ENCODE measurements around the gene FAM107B. TPM values are rescaled to one million over a fixed set of nuclear protein-coding genes. Genes with fewer than 3 reads are reported as not detected.

FAM107B gene
- total RNA-seq, 3 donors from 2014 or later: 30.8 to 56.1 (median 51.8) TPM

DNA sequence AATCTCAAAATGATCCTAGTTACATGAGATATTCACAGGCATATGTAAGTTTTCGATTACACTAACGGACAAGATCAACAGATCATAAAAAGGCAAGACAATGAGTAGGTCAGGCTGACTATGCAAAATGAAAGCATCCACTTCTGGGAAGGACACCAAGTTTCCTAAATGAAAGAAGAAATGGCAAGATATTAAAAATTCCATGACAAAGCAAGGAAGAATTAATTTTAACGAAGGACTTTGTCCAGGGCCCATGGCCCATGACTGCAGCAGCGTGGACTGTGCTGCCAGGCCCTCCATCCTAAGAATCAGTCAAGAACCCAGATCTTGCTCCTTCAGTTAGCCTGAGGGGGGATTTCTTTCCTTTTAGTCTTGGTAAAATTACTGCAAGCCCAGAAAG lies 261.6 kb downstream of the FAM107B start:
- H3K36me3 ChIP-seq: no peaks in the 10 kb centered on the region
- intact Hi-C loops (cut with DNase I; ENCODE audit: low total_unique reads): no loop called here
- no peaks in the 10 kb centered on the region for H3K27me3 ChIP-seq
- H3K9me3 ChIP-seq: no peaks in the 10 kb centered on the region
- TF ChIP-seq POLR2A (IDR thresholded peaks at IDR 0.05) (no peak), POLR2AphosphoS5 (IDR thresholded peaks at IDR 0.05) (no peak)
- TF ChIP-seq, protein P1, sequence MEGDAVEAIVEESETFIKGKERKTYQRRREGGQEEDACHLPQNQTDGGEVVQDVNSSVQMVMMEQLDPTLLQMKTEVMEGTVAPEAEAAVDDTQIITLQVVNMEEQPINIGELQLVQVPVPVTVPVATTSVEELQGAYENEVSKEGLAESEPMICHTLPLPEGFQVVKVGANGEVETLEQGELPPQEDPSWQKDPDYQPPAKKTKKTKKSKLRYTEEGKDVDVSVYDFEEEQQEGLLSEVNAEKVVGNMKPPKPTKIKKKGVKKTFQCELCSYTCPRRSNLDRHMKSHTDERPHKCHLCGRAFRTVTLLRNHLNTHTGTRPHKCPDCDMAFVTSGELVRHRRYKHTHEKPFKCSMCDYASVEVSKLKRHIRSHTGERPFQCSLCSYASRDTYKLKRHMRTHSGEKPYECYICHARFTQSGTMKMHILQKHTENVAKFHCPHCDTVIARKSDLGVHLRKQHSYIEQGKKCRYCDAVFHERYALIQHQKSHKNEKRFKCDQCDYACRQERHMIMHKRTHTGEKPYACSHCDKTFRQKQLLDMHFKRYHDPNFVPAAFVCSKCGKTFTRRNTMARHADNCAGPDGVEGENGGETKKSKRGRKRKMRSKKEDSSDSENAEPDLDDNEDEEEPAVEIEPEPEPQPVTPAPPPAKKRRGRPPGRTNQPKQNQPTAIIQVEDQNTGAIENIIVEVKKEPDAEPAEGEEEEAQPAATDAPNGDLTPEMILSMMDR (IDR thresholded peaks at IDR 0.05): no peak
- no peaks in the 10 kb centered on the region for H3K4me1 ChIP-seq
- no peak for DNase-seq (ENCODE audit: low spot score in 2 of 2)
- H3K4me3 ChIP-seq: no peak overlapping the region
- no peak overlapping the region for H3K27ac ChIP-seq

DNA sequence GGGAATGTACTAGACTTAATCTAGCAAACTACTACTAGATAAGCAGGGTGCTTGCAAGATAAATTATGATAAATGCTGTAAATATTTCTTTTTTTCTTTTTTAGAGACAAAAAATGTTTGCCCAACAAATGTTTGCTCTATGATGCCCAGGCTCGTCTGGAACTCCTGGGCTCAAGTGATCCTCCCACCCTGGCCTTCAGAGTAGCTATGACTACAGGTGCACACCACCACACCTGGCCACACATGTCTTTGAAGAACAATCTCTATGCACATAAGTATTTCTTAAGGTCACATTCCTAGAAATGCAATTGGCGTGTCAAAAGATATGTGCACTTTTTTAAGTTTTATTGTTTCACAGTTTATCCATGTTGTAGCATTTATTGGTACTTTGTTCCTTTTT lies 264.4 kb downstream of the FAM107B start:
- no peak for DNase-seq (ENCODE audit: low spot score in 2 of 2)
- Histone ChIP-seq H3K4me3 (no peak overlapping the region), H3K36me3 (no peaks in the 10 kb centered on the region), H3K27me3 (no peaks in the 10 kb centered on the region), H3K9me3 (no peaks in the 10 kb centered on the region), H3K4me1 (no peaks in the 10 kb centered on the region), H3K27ac (no peak overlapping the region)
- intact Hi-C loops (cut with DNase I; ENCODE audit: low total_unique reads): no loop called here
- no peak for TF ChIP-seq POLR2A (IDR thresholded peaks at IDR 0.05)
- TF ChIP-seq, protein P1 (IDR thresholded peaks at IDR 0.05): no peak
- no peak for TF ChIP-seq POLR2AphosphoS5 (IDR thresholded peaks at IDR 0.05)

DNA sequence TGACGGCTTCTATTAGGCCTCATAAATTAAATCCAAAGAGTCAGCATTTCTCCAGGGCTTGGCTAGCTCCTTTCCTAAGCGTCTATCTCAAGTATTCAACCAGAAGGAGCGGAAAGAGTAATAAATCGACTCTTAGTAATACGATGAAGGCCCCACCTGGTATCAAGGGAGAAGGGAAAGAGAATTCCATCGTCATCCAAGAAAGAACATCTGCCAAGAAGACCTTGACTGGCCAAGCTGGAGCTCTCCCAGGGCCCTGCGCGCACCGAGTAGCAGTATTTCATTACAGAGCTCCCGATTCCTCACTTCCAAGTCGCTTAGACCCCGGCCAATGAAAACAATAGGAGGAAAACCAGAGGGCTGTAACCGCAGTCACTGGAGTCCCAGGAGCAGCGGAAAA lies 266.0 kb downstream of the FAM107B start:
- no peaks in the 10 kb centered on the region for H3K9me3 ChIP-seq
- no peak overlapping the region for H3K4me3 ChIP-seq
- DNase-seq (ENCODE audit: low spot score in 2 of 2): no peak
- TF ChIP-seq, protein P1 (IDR thresholded peaks at IDR 0.05): no peak
- TF ChIP-seq POLR2A (IDR thresholded peaks at IDR 0.05): no peak
- no peak for TF ChIP-seq POLR2AphosphoS5 (IDR thresholded peaks at IDR 0.05)
- intact Hi-C loops (cut with DNase I; ENCODE audit: low total_unique reads): no loop called here
- no peaks in the 10 kb centered on the region for H3K4me1 ChIP-seq
- H3K27ac ChIP-seq: no peak overlapping the region
- H3K36me3 ChIP-seq: no peaks in the 10 kb centered on the region
- no peaks in the 10 kb centered on the region for H3K27me3 ChIP-seq

GRCh38 chr10:14507781-14508180 lies 266.9 kb downstream of the FAM107B start:
- TF ChIP-seq POLR2AphosphoS5 (IDR thresholded peaks at IDR 0.05): no peak
- TF ChIP-seq POLR2A (IDR thresholded peaks at IDR 0.05): no peak
- TF ChIP-seq, protein P1 (IDR thresholded peaks at IDR 0.05): no peak
- DNase-seq (ENCODE audit: low spot score in 2 of 2): no peak
- intact Hi-C loops (cut with DNase I; ENCODE audit: low total_unique reads): no loop called here
- H3K27ac ChIP-seq: no peak overlapping the region
- no peaks in the 10 kb centered on the region for H3K4me1 ChIP-seq
- no peaks in the 10 kb centered on the region for H3K9me3 ChIP-seq
- no peaks in the 10 kb centered on the region for H3K36me3 ChIP-seq
- H3K27me3 ChIP-seq: no peaks in the 10 kb centered on the region
- no peak overlapping the region for H3K4me3 ChIP-seq

DNA sequence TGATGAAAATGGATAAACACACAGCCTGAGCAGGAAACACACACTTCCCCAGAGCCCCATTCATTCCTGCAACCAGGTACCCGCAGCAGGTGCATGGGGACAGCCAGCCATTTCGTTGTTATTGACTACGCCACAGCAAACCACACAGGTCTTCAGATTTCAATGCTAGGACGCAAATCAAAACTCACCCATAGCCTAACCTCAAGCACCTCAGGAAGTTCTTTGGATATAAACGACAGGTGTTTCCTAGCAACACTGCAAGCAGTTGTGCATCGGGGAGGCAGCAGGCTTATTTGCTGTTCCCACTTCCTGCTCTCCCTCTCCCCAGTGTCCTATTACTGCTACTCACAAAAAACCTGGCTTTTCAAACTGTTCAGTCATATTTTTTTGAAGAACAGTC lies 267.5 kb downstream of the FAM107B start:
- Histone ChIP-seq H3K36me3 (no peaks in the 10 kb centered on the region), H3K4me3 (no peak overlapping the region), H3K4me1 (no peaks in the 10 kb centered on the region), H3K27ac (no peak overlapping the region), H3K9me3 (no peaks in the 10 kb centered on the region), H3K27me3 (no peaks in the 10 kb centered on the region)
- intact Hi-C loops (cut with DNase I; ENCODE audit: low total_unique reads): no loop called here
- TF ChIP-seq, protein P1 (IDR thresholded peaks at IDR 0.05): no peak
- TF ChIP-seq POLR2A (IDR thresholded peaks at IDR 0.05): no peak
- DNase-seq (ENCODE audit: low spot score in 2 of 2): no peak

All from breast epithelium (tissue), 4 donors.